ENCODE results near the gene MCM3AP.

Gene MCM3AP

GRCh38 chr21:46295177-46295770 lies 9.9 kb upstream of the MCM3AP start:
- TF ChIP-seq, protein P1, sequence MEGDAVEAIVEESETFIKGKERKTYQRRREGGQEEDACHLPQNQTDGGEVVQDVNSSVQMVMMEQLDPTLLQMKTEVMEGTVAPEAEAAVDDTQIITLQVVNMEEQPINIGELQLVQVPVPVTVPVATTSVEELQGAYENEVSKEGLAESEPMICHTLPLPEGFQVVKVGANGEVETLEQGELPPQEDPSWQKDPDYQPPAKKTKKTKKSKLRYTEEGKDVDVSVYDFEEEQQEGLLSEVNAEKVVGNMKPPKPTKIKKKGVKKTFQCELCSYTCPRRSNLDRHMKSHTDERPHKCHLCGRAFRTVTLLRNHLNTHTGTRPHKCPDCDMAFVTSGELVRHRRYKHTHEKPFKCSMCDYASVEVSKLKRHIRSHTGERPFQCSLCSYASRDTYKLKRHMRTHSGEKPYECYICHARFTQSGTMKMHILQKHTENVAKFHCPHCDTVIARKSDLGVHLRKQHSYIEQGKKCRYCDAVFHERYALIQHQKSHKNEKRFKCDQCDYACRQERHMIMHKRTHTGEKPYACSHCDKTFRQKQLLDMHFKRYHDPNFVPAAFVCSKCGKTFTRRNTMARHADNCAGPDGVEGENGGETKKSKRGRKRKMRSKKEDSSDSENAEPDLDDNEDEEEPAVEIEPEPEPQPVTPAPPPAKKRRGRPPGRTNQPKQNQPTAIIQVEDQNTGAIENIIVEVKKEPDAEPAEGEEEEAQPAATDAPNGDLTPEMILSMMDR (conservative IDR thresholded peaks at IDR 0.05): no peak
- no peak overlapping the region for H3K27ac ChIP-seq

DNA sequence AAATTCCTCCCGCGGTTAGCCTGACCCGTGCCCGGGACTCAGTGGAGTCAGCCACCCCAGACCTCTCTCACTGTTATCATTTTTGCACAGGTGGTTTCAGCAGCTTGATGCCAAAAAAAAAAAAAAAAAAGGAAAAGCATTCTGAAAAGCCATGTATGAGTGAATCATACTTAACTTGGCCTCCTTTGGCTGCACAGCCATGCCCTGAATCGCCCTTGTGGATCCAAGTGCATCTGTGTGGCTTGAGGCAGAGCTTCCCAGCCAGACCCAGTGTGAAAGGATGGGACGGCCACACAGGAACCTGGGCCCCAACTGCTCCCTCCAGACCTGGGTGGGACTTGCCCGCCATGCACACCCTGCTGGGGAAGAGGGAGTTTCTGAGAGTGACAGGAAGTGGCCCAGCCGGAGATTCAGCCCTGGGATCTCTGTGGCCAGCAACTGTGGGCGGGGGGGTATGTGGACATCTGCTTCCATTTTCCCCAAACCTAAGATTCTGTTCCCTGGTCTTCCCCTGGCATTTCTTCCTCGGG lies 9.3 kb upstream of the MCM3AP start:
- TF ChIP-seq, protein P1 (conservative IDR thresholded peaks at IDR 0.05): no peak
- no peak overlapping the region for H3K27ac ChIP-seq

- H3K27ac ChIP-seq: peak overlapping the region; percentile 12; the same call in 1 of the 2 replicates
- TF ChIP-seq, protein P1 (conservative IDR thresholded peaks at IDR 0.05): no peak
Measured at GRCh38 chr21:46291561-46291960, 6.2 kb upstream of the MCM3AP start.

DNA sequence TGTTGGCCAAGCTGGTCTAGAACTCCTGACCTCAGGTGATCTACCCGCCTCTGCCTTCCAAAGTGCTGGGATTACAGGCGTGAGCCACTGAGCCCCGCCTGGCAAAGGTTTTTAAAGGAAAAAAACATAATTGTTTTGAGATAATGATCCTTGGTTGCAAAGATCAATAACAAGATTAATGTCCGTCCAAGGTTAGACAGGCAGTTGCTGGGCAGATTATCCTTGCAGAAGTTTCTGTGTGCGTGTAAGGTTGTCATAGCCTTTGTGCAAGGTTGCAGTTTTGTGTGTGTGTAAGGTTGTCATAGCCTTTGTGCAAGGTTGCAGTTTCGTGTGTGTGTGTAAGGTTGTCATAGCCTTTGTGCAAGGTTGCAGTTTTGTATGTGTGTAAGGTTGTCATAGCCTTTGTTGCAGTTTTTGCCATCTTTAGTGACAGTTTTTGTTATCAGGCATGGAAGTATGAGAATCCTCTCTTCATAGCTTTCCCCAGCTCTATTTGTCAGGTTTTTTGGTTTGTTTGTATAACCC lies 4.3 kb upstream of the MCM3AP start:
- TF ChIP-seq, protein P1 (conservative IDR thresholded peaks at IDR 0.05): no peak
- no peak overlapping the region for H3K27ac ChIP-seq

- TF ChIP-seq, protein P1 (conservative IDR thresholded peaks at IDR 0.05): no peak
- peak overlapping the region; percentile 99 for H3K27ac ChIP-seq
Measured at GRCh38 chr21:46287541-46287940, 2.1 kb upstream of the MCM3AP start.

DNA sequence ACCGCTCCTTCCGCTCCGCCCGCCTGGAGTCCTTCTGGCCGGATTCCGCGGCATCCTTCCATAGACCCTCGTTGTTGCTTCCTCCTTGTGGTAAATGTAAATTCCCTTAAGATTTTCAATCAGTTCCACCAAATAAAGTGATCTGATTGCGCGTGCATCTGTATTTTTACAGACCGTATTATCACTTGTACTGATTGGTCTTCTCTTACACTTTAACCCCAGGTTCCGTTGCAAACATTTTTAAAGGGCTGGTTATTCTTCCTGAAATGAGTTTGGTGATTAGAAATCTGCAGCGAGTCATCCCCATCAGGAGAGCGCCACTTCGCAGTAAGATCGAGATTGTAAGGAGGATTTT lies 1.2 kb upstream of the MCM3AP start:
- TF ChIP-seq, protein P1 (conservative IDR thresholded peaks at IDR 0.05): no peak
- H3K27ac ChIP-seq: peak overlapping the region; percentile 99

GRCh38 chr21:46285761-46286647 lies 593 bp upstream of the MCM3AP start, which contains the start of gene YBEY:
TSS of gene YBEY (plus strand) at chr21:46286342. CDS start at chr21:46286914, 572 bp downstream.
- peak within 1 kb of the TSS; percentile 99 for H3K27ac ChIP-seq
- TF ChIP-seq, protein P1 (conservative IDR thresholded peaks at IDR 0.05): peak; percentile 68
